Activated naive CD8-positive, alpha-beta T cell treated with anti-CD3 and anti-CD28 coated beads, Interleukin-2, amount 10 ng/mL, durations not matched to agents 7 days and 5 days (primary cell): ENCODE data around the gene CYP2A6. TPM values are rescaled to one million over a fixed set of nuclear protein-coding genes. Genes with fewer than 3 reads are reported as not detected.
A peak's percentile ranks its signal among the peaks of the same experiment; 100 is the strongest.

ENCODE experiments used
- ATAC-seq: fragments of 150-1000 bp; cut with Tn5 transposase; one replicate; pipeline ENCODE4 v1.10.0; 2021; ENCODE audit warnings: low read depth, moderate library complexity
- POLR2A ChIA-PET: fragments of 350-600 bp; sonication (Branson Sonifier 250); formaldehyde crosslinking; loops from one replicate; lab custom pipeline; 2021; ENCODE audit warnings: antibody characterized with exemption; lab: Charles Lee
- DNase-seq: peaks from one replicate; pipeline ENCODE4 v3.0.0; 2021
- H3K27ac Mint-ChIP-seq: one replicate; pipeline ENCODE4 v1.8.0; 2022; ENCODE audit warnings: mild to moderate bottlenecking, mixed read lengths
- H3K27me3 Mint-ChIP-seq: one replicate; pipeline ENCODE4 v1.8.0; 2022; ENCODE audit warnings: mild to moderate bottlenecking, moderate library complexity, mixed read lengths
- H3K36me3 Mint-ChIP-seq: one replicate; pipeline ENCODE4 v1.8.0; 2021; ENCODE audit warnings: mild to moderate bottlenecking, mixed read lengths
- H3K4me1 Mint-ChIP-seq: one replicate; pipeline ENCODE4 v1.8.0; 2021; ENCODE audit warnings: mixed read lengths
- H3K4me3 Mint-ChIP-seq: one replicate; pipeline ENCODE4 v1.8.0; 2022; ENCODE audit warnings: mild to moderate bottlenecking, moderate library complexity, mixed read lengths
- H3K9me3 Mint-ChIP-seq: one replicate; pipeline ENCODE4 v1.8.0; 2021; ENCODE audit warnings: mixed read lengths
- total RNA-seq, 2 experiments: library from RNA; stranded (reverse); gene quantifications; one replicate each; pipeline ENCODE4 v1.2.3, GENCODE V29; 2021

CYP2A6 gene
- total RNA-seq, 2 experiments from 2014 or later = 0.28 to 0.55 TPM

DNA sequence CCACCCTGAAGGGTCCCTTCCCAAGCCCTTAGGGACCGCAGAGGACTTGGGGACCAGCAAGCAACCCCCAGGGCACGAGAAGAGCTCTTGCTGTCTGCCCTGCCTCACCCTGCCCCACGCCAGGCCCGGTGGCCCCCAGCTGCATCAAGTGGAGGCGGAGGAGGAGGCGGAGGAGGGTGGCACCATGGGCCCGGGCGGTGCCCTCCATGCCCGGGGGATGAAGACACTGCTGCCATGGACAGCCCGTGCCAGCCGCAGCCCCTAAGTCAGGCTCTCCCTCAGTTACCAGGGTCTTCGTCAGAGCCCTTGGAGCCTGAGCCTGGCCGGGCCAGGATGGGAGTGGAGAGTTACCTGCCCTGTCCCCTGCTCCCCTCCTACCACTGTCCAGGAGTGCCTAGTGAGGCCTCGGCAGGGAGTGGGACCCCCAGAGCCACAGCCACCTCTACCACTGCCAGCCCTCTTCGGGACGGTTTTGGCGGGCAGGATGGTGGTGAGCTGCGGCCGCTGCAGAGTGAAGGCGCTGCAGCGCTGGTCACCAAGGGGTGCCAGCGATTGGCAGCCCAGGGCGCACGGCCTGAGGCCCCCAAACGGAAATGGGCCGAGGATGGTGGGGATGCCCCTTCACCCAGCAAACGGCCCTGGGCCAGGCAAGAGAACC is 49.8 kb downstream of the CYP2A6 start:
- ATAC-seq = no peak
- POLR2A ChIA-PET = interaction anchor here (1.0 to 6.0 kb wide), 3 partner anchors 7 to 50 kb away, joined by 3 to 79 read pairs (median 23); partner anchors contain the start of genes ACTMAP, RAB4B and SNRPA
- peaks cover 59% of the 10 kb centered on the region for H3K4me1 Mint-ChIP-seq
- H3K4me3 Mint-ChIP-seq = peak overlapping the region; percentile 98
- peak overlapping the region; percentile 88 for H3K27ac Mint-ChIP-seq
- peak; percentile 49 for DNase-seq
- H3K9me3 Mint-ChIP-seq = no peaks in the 10 kb centered on the region
- no peaks in the 10 kb centered on the region for H3K27me3 Mint-ChIP-seq
- H3K36me3 Mint-ChIP-seq = peaks cover 32% of the 10 kb centered on the region

DNA sequence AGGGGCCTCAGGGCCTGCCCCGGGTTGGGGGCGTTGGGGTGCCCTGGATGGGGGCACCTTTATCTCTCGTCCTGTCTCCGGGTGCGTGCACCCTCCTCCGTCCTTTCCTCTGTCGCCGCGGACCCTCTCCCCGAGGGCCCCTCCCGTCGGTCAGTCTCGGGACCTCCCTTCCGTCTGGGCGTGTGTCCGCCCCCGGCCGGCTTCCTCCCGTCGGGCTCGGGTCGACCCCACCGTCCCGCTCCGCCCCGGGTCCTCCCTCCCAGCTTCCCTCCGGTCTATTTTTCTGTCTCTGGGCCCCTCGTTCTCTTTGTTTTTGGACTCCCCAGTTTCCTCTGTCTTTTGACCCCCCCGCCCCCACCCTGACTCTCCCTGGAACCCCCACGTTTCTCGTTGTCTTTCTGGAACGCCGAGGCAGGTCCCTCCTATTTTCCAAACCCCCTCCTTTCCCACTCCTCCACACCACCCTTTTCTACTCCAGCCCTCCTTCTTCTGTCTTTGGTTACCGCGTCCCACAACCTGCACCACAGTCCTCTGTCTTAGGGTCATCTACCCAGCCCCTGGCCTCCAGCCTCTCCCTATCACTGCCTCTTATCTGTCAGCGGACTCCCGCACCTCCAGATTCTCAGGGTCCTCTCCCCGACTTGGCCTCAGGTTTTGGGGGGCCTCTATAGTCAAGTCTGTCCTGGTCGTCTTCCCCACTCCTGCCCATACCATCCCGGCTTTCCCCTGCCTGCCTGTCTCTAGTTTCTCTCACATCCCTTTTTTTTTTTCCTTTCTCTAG is 50.5 kb downstream of the CYP2A6 start:
- DNase-seq (peak; percentile 58), ATAC-seq (no peak)
- no peaks in the 10 kb centered on the region for H3K9me3 Mint-ChIP-seq
- peaks cover 29% of the 10 kb centered on the region for H3K36me3 Mint-ChIP-seq
- H3K27me3 Mint-ChIP-seq = no peaks in the 10 kb centered on the region
- POLR2A ChIA-PET = interaction anchor here (1.0 to 6.0 kb wide), 5 partner anchors 8 to 50 kb away, joined by 3 to 79 read pairs (median 6); partner anchors contain the start of genes ACTMAP, RAB4B and SNRPA
- H3K27ac Mint-ChIP-seq = peak overlapping the region; percentile 88
- H3K4me1 Mint-ChIP-seq = peaks cover 52% of the 10 kb centered on the region
- peak overlapping the region; percentile 98 for H3K4me3 Mint-ChIP-seq

DNA sequence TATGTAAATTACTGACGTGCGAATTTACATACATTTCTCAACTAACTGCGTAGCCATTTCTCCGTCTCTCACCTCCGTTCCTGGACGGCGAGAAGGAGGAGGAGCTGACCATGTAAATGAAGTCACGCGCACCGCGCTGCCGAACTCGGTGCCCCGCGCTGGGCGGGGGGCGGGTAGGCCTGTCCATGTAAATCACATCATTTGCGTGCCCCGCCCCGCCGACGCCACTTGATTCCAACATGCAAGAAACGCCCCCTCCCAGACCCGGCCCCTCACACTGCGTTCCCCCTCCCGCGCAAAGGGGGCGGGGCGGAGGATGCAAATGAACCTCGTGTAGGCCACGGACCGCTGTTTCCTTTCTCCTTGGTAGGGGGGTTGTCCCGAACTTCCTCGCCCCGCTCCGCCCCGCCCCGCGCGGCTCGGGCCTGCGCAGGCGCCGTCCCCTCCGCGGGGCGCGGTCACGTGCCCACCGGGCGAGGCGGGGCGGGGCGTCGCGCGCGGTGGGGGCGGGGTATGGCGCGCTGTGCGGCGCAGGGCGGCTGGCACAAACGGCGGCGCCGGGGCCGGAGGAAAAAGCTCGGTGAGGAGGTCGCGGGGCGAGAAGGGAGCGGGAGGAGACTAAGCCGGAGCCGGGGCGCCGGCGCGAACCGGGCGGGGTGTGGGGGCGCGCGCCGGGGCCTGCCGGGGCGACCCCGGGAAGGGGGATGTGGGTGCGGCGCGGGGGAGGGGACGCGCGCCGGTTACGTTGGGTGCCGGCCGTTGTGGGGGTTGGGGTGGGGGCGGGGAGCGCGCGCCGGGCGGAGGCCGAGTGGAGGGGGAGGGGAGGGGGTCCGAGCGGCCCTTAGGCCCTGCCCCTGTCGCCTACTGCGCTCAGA is 51.3 kb downstream of the CYP2A6 start, which contains the start of gene EGLN2:
TSS of gene EGLN2 (plus strand) at position 509 of the 875 bp plus-strand sequence. CDS start 1,382 bp downstream, outside the sequence.
- H3K9me3 Mint-ChIP-seq = no peaks in the 10 kb centered on the region
- peak; percentile 100 for DNase-seq
- H3K4me1 Mint-ChIP-seq = peaks cover 43% of the 10 kb centered on the region
- peaks cover 25% of the 10 kb centered on the region for H3K36me3 Mint-ChIP-seq
- peak within 1 kb of the TSS; percentile 98 for H3K4me3 Mint-ChIP-seq
- peak; percentile 79 for ATAC-seq
- POLR2A ChIA-PET = interaction anchor here (0.7 to 6.0 kb wide), 10 partner anchors 8 to 186 kb away, joined by 3 to 79 read pairs (median 6); partner anchors contain the start of genes ACTMAP, RAB4B and SNRPA
- H3K27me3 Mint-ChIP-seq = no peaks in the 10 kb centered on the region
- peak within 1 kb of the TSS; percentile 97 for H3K27ac Mint-ChIP-seq

DNA sequence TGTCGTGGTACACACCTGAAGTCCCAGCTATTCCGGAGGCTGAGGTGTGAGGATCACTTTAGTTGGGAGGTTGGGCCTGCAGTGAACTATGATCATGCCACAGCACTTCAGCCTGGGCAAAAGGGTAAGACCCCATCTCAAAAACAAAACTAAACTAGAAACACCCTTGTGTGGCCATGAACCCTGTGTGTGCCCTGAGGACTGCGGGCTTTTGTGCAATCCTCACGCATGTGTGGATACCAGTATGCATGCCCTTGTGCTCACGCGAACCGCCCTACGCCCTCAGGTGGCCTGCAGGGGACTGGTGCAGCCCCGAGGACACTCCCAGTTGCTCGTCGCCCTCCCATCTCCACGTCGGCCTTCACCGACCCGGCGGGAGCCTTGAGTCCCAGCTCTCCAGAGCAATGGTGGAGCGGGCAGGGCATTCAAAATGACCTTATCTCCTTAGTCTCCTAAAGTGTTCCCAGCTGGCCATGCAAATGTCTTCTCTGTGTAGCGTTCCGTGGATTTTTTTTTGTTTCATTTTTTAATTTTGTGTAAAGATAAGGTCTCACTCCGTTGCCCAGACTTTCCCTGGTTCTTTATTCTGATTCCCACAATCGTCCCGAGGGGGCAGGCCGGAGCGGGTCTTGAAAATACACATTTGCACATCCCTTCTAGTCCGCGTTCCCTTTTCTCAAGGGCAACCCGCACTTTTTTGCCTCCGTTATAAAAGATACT is 52.1 kb downstream of the CYP2A6 start:
- ATAC-seq (peak; percentile 34), DNase-seq (peak; percentile 72)
- Mint-ChIP-seq H3K27ac (peak overlapping the region; percentile 97), H3K9me3 (no peaks in the 10 kb centered on the region), H3K36me3 (peaks cover 23% of the 10 kb centered on the region), H3K4me1 (peaks cover 35% of the 10 kb centered on the region), H3K4me3 (peak overlapping the region; percentile 93), H3K27me3 (no peaks in the 10 kb centered on the region)
- POLR2A ChIA-PET = interaction anchor here (0.7 to 6.0 kb wide), 10 partner anchors 9 to 185 kb away, joined by 3 to 79 read pairs (median 6); partner anchors contain the start of genes ACTMAP, RAB4B and SNRPA

DNA sequence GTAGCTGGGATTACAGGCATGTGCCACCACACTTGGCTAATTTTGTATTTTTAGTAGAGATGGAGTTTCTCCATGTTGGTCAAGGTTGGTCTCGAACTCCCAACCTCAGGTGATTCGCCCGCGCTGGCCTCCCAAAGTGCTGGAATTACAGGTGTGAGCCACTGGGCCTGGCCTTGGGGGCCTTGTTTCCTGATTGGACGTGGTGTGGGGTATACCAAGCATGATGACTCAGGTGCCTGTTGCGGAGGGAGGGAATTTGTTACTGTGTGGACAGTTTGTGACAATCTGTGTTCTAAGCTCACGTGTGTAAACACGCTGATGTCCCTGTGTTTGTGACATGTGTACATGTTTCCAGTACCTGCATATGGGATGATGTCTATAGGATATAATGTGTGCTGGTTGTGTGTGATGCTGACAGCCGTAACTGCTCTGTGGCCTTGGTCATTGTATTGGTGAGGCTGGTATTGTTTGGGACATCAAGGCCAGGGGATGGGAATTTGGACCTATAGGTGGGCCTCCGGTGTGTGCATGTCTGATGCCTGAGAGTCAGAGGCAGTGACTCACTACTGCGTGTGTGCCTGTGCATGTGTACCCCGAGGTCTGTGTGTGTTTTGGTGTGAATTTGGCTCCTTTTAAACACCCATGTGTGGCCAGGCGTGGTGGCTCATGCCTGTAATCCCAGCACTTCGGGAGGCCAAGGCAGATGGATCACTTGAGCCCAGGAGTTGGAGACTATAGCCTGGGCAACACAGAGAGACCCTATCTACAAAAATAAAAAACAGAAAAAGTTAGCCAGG is 52.9 kb downstream of the CYP2A6 start:
- Mint-ChIP-seq H3K4me3 (peak overlapping the region; percentile 93), H3K27me3 (no peaks in the 10 kb centered on the region), H3K36me3 (peaks cover 22% of the 10 kb centered on the region), H3K27ac (peak overlapping the region; percentile 97), H3K4me1 (peaks cover 31% of the 10 kb centered on the region), H3K9me3 (no peaks in the 10 kb centered on the region)
- ATAC-seq (no peak), DNase-seq (no peak)
- POLR2A ChIA-PET = interaction anchor here (1.5 to 6.0 kb wide), 5 partner anchors 9 to 134 kb away, joined by 4 to 79 read pairs (median 7); partner anchors contain the start of genes ACTMAP, RAB4B and SNRPA

Other genes starting within 250 kb of the CYP2A6 start
- 10 to 100 TPM; 83.3 to 94.0 TPM for gene LTBP4, start 249.1 kb downstream of the CYP2A6 start, total RNA-seq
- 10 to 100 TPM in 1 of 2 experiments, 1 to 10 TPM in 1; 9.9 to 11.7 TPM for gene NUMBL, start 159.8 kb downstream of the CYP2A6 start, total RNA-seq
- 10 to 100 TPM; 35.8 to 36.8 TPM for gene COQ8B, start 133.6 kb downstream of the CYP2A6 start, total RNA-seq
- gene ITPKC, start 133.3 kb downstream of the CYP2A6 start, total RNA-seq = 1 to 10 TPM; 7.1 TPM
- gene ACTMAP, start 100.0 kb downstream of the CYP2A6 start, total RNA-seq = 10 to 100 TPM; 13.5 to 15.6 TPM
- 100 to 1,000 TPM; 145 to 157 TPM for gene SNRPA, start 99.2 kb downstream of the CYP2A6 start, total RNA-seq
- 1 to 10 TPM; 3.0 TPM for gene MIA, start 74.9 kb downstream of the CYP2A6 start, total RNA-seq
- 10 to 100 TPM; 53.1 to 57.7 TPM for gene RAB4B, start 72.2 kb downstream of the CYP2A6 start, total RNA-seq
- 100 to 1,000 TPM; 158 to 159 TPM for gene EGLN2, start 51.3 kb downstream of the CYP2A6 start, total RNA-seq
- not detected for gene CYP2A7, start 31.8 kb upstream of the CYP2A6 start, total RNA-seq
- gene CYP2B6, start 140.8 kb upstream of the CYP2A6 start, total RNA-seq = not detected
- gene CYP2A13, start 238.0 kb upstream of the CYP2A6 start, total RNA-seq = not detected